Measurements from ENCODE around the gene AQP2.

GRCh38 chr12:49971141-49971540 is 20.6 kb downstream of the AQP2 start:
- TF ChIP-seq TCF7L2 (IDR thresholded peaks at IDR 0.05; ENCODE audit: borderline replicate concordance, low read depth, low read length) (no peak), ZNF660 (tag by site-specific recombination; IDR thresholded peaks at IDR 0.05) (no peak)
- TF ChIP-seq, protein P1, sequence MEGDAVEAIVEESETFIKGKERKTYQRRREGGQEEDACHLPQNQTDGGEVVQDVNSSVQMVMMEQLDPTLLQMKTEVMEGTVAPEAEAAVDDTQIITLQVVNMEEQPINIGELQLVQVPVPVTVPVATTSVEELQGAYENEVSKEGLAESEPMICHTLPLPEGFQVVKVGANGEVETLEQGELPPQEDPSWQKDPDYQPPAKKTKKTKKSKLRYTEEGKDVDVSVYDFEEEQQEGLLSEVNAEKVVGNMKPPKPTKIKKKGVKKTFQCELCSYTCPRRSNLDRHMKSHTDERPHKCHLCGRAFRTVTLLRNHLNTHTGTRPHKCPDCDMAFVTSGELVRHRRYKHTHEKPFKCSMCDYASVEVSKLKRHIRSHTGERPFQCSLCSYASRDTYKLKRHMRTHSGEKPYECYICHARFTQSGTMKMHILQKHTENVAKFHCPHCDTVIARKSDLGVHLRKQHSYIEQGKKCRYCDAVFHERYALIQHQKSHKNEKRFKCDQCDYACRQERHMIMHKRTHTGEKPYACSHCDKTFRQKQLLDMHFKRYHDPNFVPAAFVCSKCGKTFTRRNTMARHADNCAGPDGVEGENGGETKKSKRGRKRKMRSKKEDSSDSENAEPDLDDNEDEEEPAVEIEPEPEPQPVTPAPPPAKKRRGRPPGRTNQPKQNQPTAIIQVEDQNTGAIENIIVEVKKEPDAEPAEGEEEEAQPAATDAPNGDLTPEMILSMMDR (tag by site-specific recombination; IDR thresholded peaks at IDR 0.05) = no peak
